ENCODE measurements around the gene HES4.
"Not testable (repeated sequence)": the region's sequence is repeated elsewhere in the genome, so short reads cannot be mapped to it uniquely, and the experiment has no call there.

HES4 gene

DNA sequence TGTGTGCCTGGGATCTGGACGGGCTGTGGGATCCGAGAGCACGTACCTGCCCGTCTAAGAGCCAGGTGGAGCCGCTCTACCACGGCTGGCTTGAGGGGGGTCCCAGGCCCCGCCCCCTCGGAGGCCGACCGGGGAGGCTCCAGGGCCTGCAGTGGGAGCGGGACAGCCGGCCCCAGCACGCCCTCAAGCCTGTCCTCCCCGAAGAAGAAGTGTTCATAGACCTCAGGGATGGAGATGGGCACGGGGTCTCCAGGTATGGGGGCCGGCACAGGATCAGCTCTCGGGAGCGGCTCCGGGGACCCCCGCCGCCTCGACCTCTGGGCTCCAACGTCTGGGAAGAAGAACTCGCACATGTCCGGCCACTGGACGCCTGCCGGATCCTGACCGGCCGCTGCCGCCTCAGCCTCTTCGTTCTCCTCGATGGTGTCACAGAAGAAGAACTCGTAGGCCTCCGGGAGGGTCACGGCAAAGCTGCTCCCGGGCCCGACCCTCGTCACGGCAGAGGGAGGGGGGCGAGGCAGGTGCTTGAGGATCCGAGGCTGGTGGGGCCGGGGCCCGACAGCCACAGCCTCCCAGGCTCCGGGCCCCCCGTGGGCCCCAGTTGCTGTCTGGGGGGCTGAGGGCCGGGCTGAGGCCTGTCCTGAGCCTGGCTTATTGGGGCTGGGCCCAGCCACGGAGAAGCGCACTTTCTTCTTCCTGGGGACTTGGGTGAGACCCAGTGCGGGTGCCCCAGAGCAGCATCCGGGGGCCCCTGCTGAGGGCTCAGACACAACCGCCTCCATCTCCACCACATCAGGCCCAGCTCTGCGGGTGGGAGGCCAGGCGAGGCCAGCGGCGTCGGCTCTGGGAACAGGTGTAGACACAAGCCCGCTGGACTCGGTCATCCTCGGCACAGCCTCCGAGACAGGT, 20.8 kb downstream of the HES4 start:
- no peak for DNase-seq

DNA sequence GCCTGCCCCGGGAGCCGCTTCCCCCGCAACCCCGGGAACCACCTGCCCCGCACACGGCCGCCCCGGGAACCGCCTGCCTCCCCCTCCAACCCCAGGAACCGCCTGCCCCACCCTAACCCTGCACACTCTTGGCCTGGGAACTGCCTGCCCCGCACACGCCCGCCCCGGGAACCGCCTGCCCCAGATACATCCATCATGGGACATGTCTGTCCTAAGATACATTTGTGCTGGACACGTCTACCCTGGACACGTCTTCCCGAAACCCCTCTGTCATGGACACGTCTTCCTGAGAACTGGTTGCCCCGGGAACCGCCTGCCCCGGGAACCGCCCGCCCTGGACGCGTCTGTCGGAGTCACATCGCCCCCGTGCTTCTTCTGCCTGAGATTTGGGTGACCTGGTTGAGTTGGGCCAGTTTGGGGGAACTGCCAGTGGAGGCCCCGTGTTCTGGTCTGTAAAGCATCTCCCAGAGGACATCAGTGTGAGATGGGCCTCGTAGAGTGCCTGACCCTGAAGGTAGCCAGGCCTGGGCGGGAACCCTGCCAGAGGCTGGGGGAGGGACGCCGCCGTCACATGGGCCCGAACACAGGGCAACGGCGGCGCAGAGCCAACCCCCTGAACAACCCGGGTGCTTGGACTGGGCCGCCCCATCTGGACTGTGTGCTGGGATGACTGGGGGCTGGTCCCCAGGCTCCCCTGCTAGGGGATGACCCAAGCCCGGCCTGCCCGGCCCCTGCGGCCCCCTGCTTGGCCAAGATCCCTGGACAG, 21.6 kb downstream of the HES4 start:
- DNase-seq = no peak

- not testable (repeated sequence) for DNase-seq
Measured at GRCh38 chr1:976791-977190, 23.1 kb downstream of the HES4 start.

GRCh38 chr1:975896-976683, 23.8 kb downstream of the HES4 start:
- peak; percentile 51 to 64 for DNase-seq

GRCh38 chr1:975365-975764, 24.5 kb downstream of the HES4 start:
- no peak for DNase-seq

DNA sequence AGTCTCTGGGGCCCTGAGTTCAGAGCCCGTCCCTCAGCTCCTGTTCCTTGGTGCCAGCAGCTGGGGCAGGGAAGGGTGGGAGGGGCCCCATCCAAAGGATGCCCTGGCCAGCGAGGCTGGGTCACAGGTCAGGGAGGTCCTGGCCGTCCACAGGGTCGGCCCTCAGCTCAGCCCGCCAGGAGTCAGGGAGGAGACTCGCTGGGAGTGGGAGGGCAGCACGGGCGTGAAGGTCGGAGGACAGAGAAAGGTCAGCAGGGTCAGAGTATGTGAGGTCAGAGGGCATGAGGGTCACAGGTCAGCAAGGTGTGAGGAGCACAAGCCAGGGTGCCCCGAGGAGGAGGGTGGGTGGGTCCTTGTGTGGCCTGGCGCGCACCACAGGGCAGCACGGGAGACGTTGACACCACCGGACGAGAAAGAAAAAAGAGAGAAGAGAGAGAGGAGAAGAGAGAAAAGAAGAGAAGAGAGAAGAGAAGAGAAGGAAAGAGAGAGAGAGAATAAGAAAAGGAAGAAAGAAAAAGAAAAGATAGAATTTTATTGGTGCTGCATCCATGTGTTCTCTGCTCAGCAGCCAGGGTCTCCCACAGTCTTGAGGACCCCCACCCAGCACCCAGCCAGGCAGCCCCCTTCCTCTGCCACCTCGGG, 25.1 kb downstream of the HES4 start:
- DNase-seq = no peak

DNA sequence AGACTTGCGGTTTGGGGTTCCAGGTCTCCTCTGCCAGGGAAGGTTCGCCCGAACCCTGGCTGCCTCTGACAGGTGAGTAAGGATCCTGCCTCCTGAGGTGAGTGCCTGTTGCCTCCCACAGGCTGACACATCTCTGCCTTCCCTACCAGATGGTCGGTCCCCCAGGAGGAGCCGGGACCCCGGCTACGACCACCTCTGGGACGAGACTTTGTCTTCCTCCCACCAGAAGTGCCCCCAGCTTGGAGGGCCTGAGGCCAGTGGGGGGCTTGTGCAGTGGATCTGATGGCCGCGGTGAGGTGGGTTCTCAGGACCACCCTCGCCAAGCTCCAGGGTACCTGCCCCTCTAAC, 25.6 kb downstream of the HES4 start:
- DNase-seq = no peak

DNA sequence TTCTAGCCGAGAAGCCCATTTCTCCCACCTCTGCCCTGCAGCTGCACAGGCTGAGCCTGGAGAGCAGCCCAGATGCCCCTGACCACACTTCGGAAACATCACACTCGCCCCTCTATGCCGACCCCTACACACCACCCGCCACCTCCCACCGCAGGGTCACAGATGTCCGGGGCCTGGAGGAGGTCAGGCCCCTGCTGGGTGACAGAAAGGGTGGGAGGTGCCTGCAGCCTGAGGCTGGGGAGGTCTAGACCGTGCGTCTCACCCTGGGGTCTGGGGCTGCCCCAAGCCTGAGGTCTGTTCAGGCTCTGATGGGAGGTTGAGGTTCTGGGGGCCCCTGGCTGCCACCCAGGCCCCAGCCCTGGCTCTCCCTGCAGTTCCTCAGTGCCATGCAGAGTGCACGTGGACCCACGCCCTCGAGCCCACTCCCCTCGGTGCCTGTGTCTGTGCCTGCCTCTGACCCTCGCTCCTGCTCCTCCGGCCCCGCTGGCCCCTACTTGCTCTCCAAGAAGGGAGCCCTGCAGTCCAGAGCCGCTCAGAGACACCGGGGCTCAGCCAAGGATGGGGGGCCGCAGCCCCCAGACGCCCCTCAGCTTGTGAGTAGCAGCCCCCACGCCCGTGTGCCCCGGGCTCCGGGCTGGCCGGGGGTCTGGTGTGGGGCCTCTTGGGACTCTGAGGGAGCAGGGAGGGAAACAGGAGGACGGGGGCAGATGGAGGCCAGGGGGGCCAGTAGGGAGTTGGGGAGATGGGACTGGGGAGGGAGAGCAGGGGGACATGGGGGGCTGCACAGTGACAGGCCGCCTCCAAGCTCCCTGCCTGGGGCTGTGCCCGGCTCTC, 26.2 kb downstream of the HES4 start:
- DNase-seq = no peak

DNA sequence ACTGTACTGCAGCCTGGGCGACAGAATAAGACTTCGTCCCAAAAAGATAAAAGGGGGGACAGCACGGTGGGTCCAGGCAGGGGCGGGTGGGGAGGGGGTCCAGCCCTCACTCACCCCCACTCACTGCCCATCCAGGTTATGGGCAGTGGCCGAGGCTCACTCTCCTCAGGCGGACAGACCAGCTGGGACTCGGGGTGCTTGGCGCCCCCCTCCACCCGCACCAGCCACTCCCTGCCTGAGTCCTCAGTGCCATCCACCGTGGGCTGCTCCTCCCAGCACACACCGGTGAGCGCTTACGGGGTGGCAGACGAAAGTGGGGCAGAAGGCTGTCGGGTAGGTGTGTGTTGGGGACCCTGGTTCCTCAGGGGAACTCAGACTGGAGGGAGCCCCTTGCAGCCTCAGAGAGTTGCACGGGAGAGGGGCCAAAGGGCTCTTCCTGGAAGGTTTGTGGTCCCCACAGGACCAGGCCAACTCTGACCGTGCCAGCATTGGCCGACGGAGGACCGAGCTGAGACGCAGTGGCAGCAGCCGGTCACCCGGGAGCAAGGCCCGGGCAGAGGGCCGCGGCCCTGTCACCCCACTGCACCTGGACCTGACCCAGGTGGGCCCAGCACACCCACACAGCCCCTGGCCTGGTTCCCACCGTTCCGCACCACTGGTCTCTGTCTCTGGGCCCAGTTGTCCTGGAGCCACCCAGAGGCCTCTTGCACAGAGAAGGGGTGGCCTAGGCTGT, 27.0 kb downstream of the HES4 start:
- DNase-seq = no peak

DNA sequence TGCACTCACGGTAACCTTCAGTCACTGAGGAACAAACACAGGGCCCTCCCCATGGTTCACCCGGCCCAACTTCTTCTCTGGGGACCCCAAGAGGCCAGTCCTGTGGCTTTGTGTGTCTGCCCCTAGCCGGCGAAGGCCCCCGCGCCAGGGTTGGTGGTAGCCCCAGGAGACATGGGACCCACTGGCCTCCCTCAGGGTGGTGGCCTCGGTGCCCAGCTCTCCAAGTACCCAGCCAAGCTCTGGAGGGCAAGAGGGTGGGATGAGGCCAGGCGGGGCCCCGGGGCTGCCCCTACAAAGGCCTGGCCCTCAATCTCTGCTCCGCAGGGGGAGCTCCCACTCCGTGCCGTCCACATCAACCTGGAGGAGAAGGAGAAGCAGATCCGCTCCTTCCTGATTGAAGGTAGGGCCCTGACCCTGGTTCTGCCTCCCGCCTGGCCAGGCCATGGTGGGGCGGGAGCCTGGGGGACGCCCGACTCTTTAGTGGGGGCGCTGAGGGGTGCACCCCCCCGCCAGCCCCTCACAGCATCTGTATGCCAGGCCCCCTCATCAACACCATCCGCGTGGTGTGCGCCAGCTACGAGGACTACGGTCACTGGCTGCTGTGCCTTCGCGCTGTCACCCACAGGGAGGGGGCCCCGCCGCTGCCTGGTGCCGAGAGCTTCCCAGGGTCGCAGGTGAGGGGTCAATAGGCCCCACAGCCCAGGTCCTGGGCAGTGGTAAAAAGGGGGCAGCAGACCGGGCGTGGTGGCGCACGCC, 28.0 kb downstream of the HES4 start:
- DNase-seq = no peak

DNA sequence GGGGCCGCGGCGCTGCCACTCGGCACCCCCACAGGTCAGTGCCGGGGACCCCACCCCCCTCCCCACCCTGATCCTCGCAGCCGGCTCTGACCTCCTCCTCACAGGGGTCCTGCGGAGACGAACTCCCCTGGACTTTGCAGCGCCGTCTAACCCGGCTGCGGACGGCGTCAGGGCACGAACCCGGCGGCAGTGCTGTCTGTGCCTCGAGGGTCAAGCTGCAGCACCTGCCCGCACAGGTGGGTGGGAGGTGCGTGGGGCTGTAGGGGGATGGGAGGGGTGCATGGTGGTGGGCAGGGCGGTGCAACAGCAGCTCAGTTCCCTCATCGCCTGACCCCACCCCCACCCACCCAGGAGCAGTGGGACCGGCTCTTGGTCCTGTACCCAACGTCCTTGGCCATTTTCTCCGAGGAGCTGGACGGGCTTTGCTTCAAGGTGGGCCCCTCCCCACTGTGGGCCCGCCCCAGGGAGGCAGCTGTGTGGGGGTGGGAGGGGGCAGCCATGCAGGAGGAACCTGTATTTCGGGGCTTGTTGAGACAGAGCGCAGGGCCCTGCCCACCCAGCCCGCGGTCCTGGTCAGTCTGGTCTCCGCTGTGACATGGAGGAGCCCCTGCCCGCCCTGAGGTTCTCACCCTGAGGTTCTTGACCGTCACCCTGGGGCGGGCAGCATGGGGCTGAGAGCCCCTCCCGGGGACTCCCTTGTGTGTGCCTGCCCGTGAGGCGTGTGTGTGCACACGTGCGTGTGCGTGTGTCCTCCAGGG, 28.7 kb downstream of the HES4 start:
- no peak for DNase-seq

DNA sequence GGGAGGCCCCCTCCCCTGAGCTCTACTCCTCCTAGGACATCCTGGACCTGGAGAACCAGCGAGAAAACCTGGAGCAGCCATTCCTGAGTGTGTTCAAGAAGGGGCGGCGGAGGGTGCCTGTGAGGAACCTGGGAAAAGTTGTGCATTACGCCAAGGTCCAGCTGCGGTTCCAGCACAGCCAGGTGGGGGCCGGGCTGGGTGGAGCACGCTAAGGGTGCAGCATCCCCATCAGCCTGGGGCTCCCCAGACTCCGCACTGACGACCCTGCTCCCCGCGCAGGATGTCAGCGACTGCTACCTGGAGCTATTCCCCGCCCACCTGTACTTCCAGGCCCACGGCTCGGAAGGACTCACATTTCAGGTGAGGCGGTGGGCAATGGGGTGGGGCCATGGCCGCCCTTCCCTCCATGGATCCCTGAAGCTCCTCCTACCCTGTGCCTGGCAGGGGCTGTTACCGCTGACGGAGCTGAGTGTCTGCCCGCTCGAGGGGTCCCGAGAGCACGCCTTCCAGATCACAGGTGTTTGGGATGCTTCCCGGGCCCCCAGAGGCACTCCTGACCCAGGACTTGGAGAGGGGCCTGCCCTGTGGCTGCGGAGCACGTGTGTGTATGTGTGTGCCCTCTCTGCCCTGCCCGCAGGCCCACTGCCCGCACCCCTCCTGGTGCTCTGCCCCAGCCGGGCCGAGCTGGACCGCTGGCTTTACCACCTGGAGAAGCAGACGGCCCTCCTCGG, 29.5 kb downstream of the HES4 start:
- DNase-seq = no peak

DNA sequence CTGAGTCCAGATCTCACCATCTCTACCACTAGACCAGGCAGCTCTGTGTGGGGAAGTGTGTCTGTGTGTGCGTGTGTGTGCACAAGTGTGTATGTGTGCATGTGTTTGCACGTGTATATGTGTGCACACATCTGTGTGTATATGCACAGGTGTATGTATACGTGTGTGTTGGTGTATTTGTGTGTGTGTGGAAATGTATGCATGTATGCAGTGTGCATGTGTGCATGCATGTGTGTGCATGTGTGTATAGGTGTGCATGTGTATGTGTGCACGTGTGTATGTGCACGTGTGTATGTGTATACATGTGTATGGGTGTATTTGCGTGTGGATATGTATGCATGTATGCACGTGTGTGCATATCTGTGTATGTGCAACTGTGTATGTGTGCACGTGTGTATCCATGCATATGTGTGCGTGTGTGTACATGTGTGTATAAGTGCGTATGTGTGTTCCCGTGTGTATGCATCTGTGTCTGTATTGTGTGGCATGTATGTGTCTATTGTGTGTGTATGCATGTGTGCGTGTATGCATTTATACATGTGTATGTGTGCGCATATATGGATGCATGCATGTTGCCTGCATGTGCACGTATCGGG, 30.5 kb downstream of the HES4 start:
- DNase-seq = no peak

DNA sequence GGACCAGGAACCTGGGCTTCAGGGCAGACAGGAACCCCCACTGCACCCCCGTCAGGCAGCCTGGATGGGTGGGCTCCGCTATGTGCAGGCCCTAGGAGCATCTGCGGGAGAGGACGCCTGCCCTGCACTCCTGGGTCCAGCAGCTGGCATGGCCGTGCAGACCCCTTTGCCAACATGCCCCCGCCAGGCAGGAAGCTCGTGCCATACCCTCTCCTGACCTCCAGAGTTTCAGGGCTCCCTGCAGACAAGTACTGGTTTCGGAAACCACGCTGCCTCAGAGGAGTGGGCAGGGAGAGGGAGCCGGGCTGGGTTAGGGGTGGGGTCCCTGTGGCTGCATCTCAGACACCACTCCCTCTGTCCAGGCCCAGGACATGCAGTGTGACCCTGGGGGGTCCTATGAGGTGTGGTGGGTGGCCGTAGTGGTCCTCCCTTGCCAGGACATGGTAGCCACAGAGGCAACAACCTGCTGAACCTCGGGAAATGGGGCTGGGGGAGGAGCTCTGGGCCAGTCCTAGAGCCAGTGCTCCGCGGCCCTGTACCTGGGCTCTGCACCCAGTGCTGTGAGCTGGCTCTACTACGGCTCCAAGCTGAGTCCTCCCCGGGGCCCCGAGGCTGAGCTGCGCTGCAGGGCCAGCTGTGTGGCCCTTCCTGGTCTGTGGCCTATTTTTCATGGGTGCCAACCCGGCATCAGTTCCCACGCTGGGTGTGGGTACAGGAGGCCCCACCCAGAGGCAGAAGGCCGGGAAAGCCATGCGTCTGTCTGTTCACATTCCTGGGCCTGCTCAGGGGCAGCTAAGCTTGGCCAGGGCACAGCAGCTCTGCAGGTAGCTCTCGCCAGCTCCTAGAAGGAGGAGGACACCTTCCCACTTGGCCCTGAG, 32.2 kb downstream of the HES4 start:
- no peak for DNase-seq

DNA sequence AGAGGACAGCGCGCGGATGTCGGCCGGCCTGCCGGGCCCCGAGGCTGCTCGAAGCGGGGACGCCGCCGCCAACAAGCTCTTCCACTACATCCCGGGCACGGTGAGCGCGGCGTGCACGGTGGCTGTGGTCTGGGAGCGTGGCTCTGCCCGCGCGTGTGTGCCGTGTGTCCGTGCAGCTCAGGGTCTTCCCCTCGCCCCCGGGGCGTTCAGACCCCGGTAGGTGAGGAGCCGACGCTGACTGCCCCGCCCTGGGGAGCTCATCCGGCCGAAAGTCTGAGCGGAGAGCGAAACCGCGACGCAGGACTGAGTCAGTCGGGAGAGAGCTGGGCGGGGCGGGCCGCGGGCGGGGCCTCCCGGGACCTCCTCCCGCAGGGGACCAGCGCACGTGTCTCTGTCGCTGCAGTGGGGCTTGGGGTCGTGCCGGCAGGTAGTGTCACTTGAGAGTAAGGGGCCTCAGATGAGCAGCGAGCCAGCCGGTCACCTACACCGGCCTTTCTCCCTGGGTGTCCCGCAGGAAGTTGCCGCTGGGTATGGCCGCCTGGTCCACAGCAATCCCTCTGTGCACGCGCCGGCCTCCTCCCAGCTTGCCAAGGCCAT, 33.1 kb downstream of the HES4 start:
- DNase-seq = peak; percentile 25 to 53

- peak in 1 of 2 donors; percentile 24 for DNase-seq
Measured at GRCh38 chr1:966135-966703, 33.7 kb downstream of the HES4 start, which contains the start of gene PLEKHN1. Gene PLEKHN1, plus strand, starts transcription at chr1:966482. Its CDS starts 50 bp downstream, at chr1:966532.
